ENCODE results near the gene HIVEP3. TPM values are rescaled to one million over a fixed set of nuclear protein-coding genes. Genes with fewer than 3 reads are reported as not detected.

The HIVEP3 gene
- total RNA-seq, 1 experiment from 2014 or later, result 11.0 TPM

GRCh38 chr1:41566969-41567368 is 351.8 kb downstream of the HIVEP3 start:
- Histone ChIP-seq H3K27ac (no peak overlapping the region), H2AFZ (no peak overlapping the region), H3K4me3 (no peak overlapping the region), H3K9me3 (ENCODE audit: insufficient read depth, low read depth) (no peaks in the 10 kb centered on the region), H3K9me2 (ENCODE audit: insufficient read depth) (no peaks in the 10 kb centered on the region), H3K36me3 (ENCODE audit: low read depth) (no peaks in the 10 kb centered on the region), H3K4me2 (no peak overlapping the region), H3K79me2 (ENCODE audit: low read depth) (no peaks in the 10 kb centered on the region), H3F3A (ENCODE audit: insufficient read depth, low read depth) (no peaks in the 10 kb centered on the region), H3K4me1 (replicated peaks; ENCODE audit: insufficient read depth) (no peaks in the 10 kb centered on the region), H3K27me3 (ENCODE audit: insufficient read depth, low read depth) (no peaks in the 10 kb centered on the region), H4K20me1 (ENCODE audit: insufficient read depth) (no peaks in the 10 kb centered on the region)
- ChIA-PET POLR2A (ENCODE audit: unreplicated experiment) (interaction anchor here (0.6 kb wide), 1 partner anchor 43 kb away, joined by 3 read pairs; no protein-coding TSS in a partner anchor), CTCF (no interaction called here)
- no TSS peak for BruUV-seq (replicated peaks)
- DNase-seq, result no peak
- intact Hi-C loops (cut with micrococcal nuclease; ENCODE audit: unreplicated experiment), result no loop called here
- TF ChIP-seq CTCF (conservative IDR thresholded peaks at IDR 0.05) (no peak), EZH2 (IDR thresholded peaks at IDR 0.05; ENCODE audit: low read depth) (no peak)

GRCh38 chr1:41566274-41566885 is 352.3 kb downstream of the HIVEP3 start:
- no peak for DNase-seq
- intact Hi-C loops (cut with micrococcal nuclease; ENCODE audit: unreplicated experiment), result no loop called here
- Histone ChIP-seq H3K27ac (no peak overlapping the region), H3K79me2 (ENCODE audit: low read depth) (no peaks in the 10 kb centered on the region), H3K36me3 (ENCODE audit: low read depth) (no peaks in the 10 kb centered on the region), H3K9me3 (ENCODE audit: insufficient read depth, low read depth) (no peaks in the 10 kb centered on the region), H3K4me2 (no peak overlapping the region), H2AFZ (no peak overlapping the region), H3K9me2 (ENCODE audit: insufficient read depth) (no peaks in the 10 kb centered on the region), H3K4me1 (replicated peaks; ENCODE audit: insufficient read depth) (no peaks in the 10 kb centered on the region), H4K20me1 (ENCODE audit: insufficient read depth) (no peaks in the 10 kb centered on the region), H3K4me3 (no peak overlapping the region), H3K27me3 (ENCODE audit: insufficient read depth, low read depth) (no peaks in the 10 kb centered on the region), H3F3A (ENCODE audit: insufficient read depth, low read depth) (no peaks in the 10 kb centered on the region)
- ChIA-PET POLR2A (ENCODE audit: unreplicated experiment) (interaction anchor here (0.6 kb wide), 1 partner anchor 42 kb away, joined by 3 read pairs; no protein-coding TSS in a partner anchor), CTCF (no interaction called here)
- TF ChIP-seq EZH2 (IDR thresholded peaks at IDR 0.05; ENCODE audit: low read depth), result no peak
- no peak for TF ChIP-seq CTCF (conservative IDR thresholded peaks at IDR 0.05)
- BruUV-seq (replicated peaks), result no TSS peak

- Histone ChIP-seq H2AFZ (no peak overlapping the region), H3K4me1 (replicated peaks; ENCODE audit: insufficient read depth) (no peaks in the 10 kb centered on the region), H3K4me3 (no peak overlapping the region), H3K9me3 (ENCODE audit: insufficient read depth, low read depth) (no peaks in the 10 kb centered on the region), H4K20me1 (ENCODE audit: insufficient read depth) (no peaks in the 10 kb centered on the region), H3K27ac (no peak overlapping the region), H3K4me2 (no peak overlapping the region), H3K27me3 (ENCODE audit: insufficient read depth, low read depth) (no peaks in the 10 kb centered on the region), H3K9me2 (ENCODE audit: insufficient read depth) (no peaks in the 10 kb centered on the region), H3K79me2 (ENCODE audit: low read depth) (no peaks in the 10 kb centered on the region), H3K36me3 (ENCODE audit: low read depth) (no peaks in the 10 kb centered on the region), H3F3A (ENCODE audit: insufficient read depth, low read depth) (no peaks in the 10 kb centered on the region)
- intact Hi-C loops (cut with micrococcal nuclease; ENCODE audit: unreplicated experiment), result no loop called here
- DNase-seq, result no peak
- ChIA-PET CTCF (no interaction called here), POLR2A (ENCODE audit: unreplicated experiment) (interaction anchor here (0.6 kb wide), 1 partner anchor 18 kb away, joined by 4 read pairs; no protein-coding TSS in a partner anchor)
- TF ChIP-seq CTCF (conservative IDR thresholded peaks at IDR 0.05) (no peak), EZH2 (IDR thresholded peaks at IDR 0.05; ENCODE audit: low read depth) (no peak)
- no TSS peak for BruUV-seq (replicated peaks)
These were observed 353.8 kb downstream of the HIVEP3 start for GRCh38 chr1:41564741-41565475.
